Smooth muscle cell (in vitro differentiated cells): ENCODE results near the gene MBOAT2. TPM values are rescaled to one million over a fixed set of nuclear protein-coding genes. Genes with fewer than 3 reads are reported as not detected.

Experiments used
- DNase-seq: peaks from one replicate; lab custom pipeline; 2025; ENCODE audit not compliant: unreplicated experiment; lab: John Stamatoyannopoulos, UW
- H2AFZ ChIP-seq: fragments of 200-600 bp; sonication (generic); 2 replicates; pipeline ENCODE4 v1.6.0; 2016; ENCODE audit warnings: antibody characterized with exemption, low read depth, mild to moderate bottlenecking
- H3F3A ChIP-seq: fragments of 200-600 bp; sonication (generic); 2 replicates; pipeline ENCODE4 v1.6.0; 2017; ENCODE audit warnings: antibody characterized with exemption, low read depth
- H3K27ac ChIP-seq: fragments of 200-600 bp; sonication (generic); 2 replicates; pipeline ENCODE4 v1.5.1; 2016; ENCODE audit warnings: low read depth, mild to moderate bottlenecking
- H3K27me3 ChIP-seq: fragments of 200-600 bp; sonication (generic); 2 replicates; pipeline ENCODE4 v1.6.1; 2016; ENCODE audit warnings: low read depth, mild to moderate bottlenecking
- H3K36me3 ChIP-seq: fragments of 200-600 bp; sonication (generic); 2 replicates; pipeline ENCODE4 v1.5.1; 2016; ENCODE audit warnings: low read depth
- H3K4me1 ChIP-seq: fragments of 200-600 bp; sonication (generic); 2 replicates; pipeline ENCODE4 v1.5.1; 2016; ENCODE audit warnings: low read depth
- H3K4me2 ChIP-seq: fragments of 200-600 bp; sonication (generic); 2 replicates; pipeline ENCODE4 v1.6.0; 2016; ENCODE audit warnings: mild to moderate bottlenecking
- H3K4me3 ChIP-seq: fragments of 200-600 bp; sonication (generic); 2 replicates; pipeline ENCODE4 v1.5.1; 2016; ENCODE audit warnings: mild to moderate bottlenecking
- H3K79me2 ChIP-seq: fragments of 200-600 bp; sonication (generic); 2 replicates; pipeline ENCODE4 v1.6.0; 2016; ENCODE audit warnings: low read depth, mild to moderate bottlenecking
- H3K9ac ChIP-seq: fragments of 200-600 bp; sonication (generic); 2 replicates; pipeline ENCODE4 v1.6.0; 2016; ENCODE audit warnings: low read depth
- H3K9me3 ChIP-seq: fragments of 200-600 bp; sonication (generic); replicated peaks from 2 replicates; pipeline ENCODE4 v1.5.1; 2016; ENCODE audit warnings: low read depth
- H4K20me1 ChIP-seq: fragments of 200-600 bp; sonication (generic); 2 replicates; pipeline ENCODE4 v1.6.0; 2016; ENCODE audit warnings: low read depth
- WGBS: methylation state at CpG from one replicate; pipeline ENCODE4 v1.1.7; 2016; ENCODE audit warnings: low lambda C conversion rate; 5-methylcytosine and 5-hydroxymethylcytosine counted together
- polyA plus RNA-seq: library from polyadenylated mRNA; unstranded; fragments of >200 nt; fragmentation: Nextera tagmentation; extraction: Ambion mirVana; gene quantifications from 2 replicates; pipeline ENCODE4 v1.2.1, GENCODE V29; 2016
- total RNA-seq: library from RNA; depleted of rRNA; stranded (reverse); fragments of >200 nt; gene quantifications from 2 replicates; pipeline ENCODE4 v1.2.3, GENCODE V29; 2014
- TF ChIP-seq, protein P1 (sequence below): fragments of 200-600 bp; sonication (generic); IDR thresholded peaks from 2 replicates; pipeline ENCODE4 v1.5.1; 2017; ENCODE audit warnings: borderline replicate concordance, mild to moderate bottlenecking, antibody characterized with exemption; ENCODE audit not compliant: insufficient read depth, poor library complexity, severe bottlenecking

MBOAT2 gene
- total and polyA plus RNA-seq, 2 experiments from 2014 or later: 24.1 to 32.6 TPM

DNA sequence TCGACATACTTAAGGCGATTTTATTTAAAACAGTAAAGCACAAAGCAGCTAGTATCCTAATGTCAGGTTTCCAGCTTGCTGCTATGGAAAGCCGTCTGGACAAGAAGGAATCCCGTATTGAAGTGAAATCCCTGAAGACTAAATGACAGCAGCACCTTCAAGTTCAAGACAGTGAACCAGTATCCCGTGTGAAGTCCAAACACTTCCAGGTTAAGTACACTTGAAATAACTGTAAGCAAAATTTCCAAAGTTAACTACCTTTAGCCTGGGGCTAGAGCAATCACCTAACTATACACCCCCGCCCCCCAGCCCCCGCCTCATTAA lies 1.2 kb downstream of the MBOAT2 start:
- DNase-seq: no peak
- peak overlapping the region; percentile 81 for H3K4me3 ChIP-seq
- WGBS: 12% methylated on average over 7 of the region's 7 CpGs
- peak overlapping the region; percentile 52 for H2AFZ ChIP-seq
- peaks cover 58% of the 10 kb centered on the region for H3K79me2 ChIP-seq
- H3K27me3 ChIP-seq: no peaks in the 10 kb centered on the region
- H3K4me1 ChIP-seq: peaks cover 10% of the 10 kb centered on the region
- TF ChIP-seq, protein P1, sequence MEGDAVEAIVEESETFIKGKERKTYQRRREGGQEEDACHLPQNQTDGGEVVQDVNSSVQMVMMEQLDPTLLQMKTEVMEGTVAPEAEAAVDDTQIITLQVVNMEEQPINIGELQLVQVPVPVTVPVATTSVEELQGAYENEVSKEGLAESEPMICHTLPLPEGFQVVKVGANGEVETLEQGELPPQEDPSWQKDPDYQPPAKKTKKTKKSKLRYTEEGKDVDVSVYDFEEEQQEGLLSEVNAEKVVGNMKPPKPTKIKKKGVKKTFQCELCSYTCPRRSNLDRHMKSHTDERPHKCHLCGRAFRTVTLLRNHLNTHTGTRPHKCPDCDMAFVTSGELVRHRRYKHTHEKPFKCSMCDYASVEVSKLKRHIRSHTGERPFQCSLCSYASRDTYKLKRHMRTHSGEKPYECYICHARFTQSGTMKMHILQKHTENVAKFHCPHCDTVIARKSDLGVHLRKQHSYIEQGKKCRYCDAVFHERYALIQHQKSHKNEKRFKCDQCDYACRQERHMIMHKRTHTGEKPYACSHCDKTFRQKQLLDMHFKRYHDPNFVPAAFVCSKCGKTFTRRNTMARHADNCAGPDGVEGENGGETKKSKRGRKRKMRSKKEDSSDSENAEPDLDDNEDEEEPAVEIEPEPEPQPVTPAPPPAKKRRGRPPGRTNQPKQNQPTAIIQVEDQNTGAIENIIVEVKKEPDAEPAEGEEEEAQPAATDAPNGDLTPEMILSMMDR: no peak
- no peaks in the 10 kb centered on the region for H3K9me3 ChIP-seq
- peak overlapping the region; percentile 92 for H3K4me2 ChIP-seq
- H3F3A ChIP-seq: peaks cover 3% of the 10 kb centered on the region
- peaks cover 50% of the 10 kb centered on the region for H4K20me1 ChIP-seq
- H3K36me3 ChIP-seq: no peaks in the 10 kb centered on the region
- no peak overlapping the region for H3K9ac ChIP-seq
- H3K27ac ChIP-seq: no peak overlapping the region

DNA sequence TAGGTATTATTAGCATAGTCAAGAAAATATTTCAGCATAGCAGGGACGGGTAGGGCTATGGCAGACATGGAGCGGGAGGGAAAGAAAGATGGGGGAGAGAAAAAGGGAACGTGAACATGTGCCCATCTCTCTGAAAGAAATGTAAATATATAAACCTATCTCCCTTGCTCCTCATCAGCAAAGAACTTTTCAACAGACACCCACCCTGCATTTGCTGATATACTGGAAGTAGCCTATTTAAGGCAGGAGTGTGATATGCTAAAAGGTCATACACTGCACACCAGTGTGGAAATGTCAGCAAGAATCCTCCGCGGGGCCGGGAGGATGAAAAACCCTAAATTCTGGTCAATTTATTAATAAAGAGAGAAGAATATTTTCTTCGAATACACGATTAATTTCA lies 1.7 kb downstream of the MBOAT2 start:
- Histone ChIP-seq H3K27me3 (no peaks in the 10 kb centered on the region), H3K4me2 (peak overlapping the region; percentile 92), H3F3A (peaks cover 3% of the 10 kb centered on the region), H4K20me1 (peaks cover 55% of the 10 kb centered on the region), H3K4me3 (peak overlapping the region; percentile 81), H3K27ac (no peak overlapping the region), H3K9me3 (no peaks in the 10 kb centered on the region), H3K79me2 (peaks cover 63% of the 10 kb centered on the region), H3K9ac (no peak overlapping the region), H2AFZ (no peak overlapping the region), H3K4me1 (peaks cover 10% of the 10 kb centered on the region), H3K36me3 (no peaks in the 10 kb centered on the region)
- no peak for DNase-seq
- TF ChIP-seq, protein P1: no peak
- WGBS: 76% methylated on average over 8 of the region's 8 CpGs

DNA sequence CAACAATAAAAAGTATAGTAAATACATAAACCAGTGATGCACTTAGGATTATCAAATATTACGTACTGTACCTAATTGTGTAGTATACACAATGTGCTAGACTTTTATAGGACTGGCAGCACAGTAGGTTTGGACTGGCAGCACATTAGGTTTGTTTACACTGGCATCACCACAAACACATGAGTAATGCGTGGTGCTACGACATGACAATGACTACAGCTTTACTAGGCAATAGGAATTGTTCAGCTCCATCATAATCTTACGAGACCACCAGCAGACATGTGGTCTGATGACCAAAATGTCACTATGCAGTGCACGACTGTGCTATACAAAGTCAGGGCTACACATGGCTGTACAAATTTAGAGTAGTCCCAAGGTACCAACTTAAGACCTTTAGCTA lies 2.3 kb downstream of the MBOAT2 start:
- H4K20me1 ChIP-seq: peaks cover 61% of the 10 kb centered on the region
- DNase-seq: no peak
- H3K27ac ChIP-seq: no peak overlapping the region
- H3K79me2 ChIP-seq: peaks cover 69% of the 10 kb centered on the region
- TF ChIP-seq, protein P1: no peak
- no peak overlapping the region for H2AFZ ChIP-seq
- peak overlapping the region; percentile 81 for H3K4me3 ChIP-seq
- peaks cover 3% of the 10 kb centered on the region for H3F3A ChIP-seq
- peak overlapping the region; percentile 92 for H3K4me2 ChIP-seq
- no peaks in the 10 kb centered on the region for H3K36me3 ChIP-seq
- no peaks in the 10 kb centered on the region for H3K27me3 ChIP-seq
- H3K9ac ChIP-seq: no peak overlapping the region
- peaks cover 10% of the 10 kb centered on the region for H3K4me1 ChIP-seq
- 65% methylated on average over 5 of the region's 5 CpGs for WGBS
- no peaks in the 10 kb centered on the region for H3K9me3 ChIP-seq

DNA sequence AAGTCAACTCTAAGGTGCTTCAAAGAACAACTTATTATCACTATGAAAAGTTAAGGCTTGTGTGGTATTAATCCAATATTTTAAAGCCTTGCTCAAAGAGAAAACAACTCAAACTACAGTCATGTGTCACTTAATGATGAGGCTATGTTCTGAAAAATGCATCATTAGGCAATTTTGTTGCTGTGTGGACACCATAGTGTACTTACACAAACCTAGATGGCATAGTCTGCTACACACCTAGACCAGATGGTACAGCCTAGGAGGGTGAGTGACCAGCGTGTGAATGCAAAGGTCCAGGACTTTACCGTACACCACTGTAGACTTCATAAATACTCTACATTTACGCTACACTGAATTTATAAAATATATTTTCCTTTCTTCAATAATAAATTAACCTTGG lies 3.0 kb downstream of the MBOAT2 start:
- no peak overlapping the region for H3K4me2 ChIP-seq
- H3K9me3 ChIP-seq: no peaks in the 10 kb centered on the region
- no peak overlapping the region for H2AFZ ChIP-seq
- no peak overlapping the region for H3K4me3 ChIP-seq
- H3K36me3 ChIP-seq: no peaks in the 10 kb centered on the region
- H3F3A ChIP-seq: peaks cover 1% of the 10 kb centered on the region
- H3K4me1 ChIP-seq: peaks cover 10% of the 10 kb centered on the region
- TF ChIP-seq, protein P1: no peak
- H3K79me2 ChIP-seq: peaks cover 76% of the 10 kb centered on the region
- peaks cover 68% of the 10 kb centered on the region for H4K20me1 ChIP-seq
- H3K27ac ChIP-seq: no peak overlapping the region
- no peak overlapping the region for H3K9ac ChIP-seq
- no peaks in the 10 kb centered on the region for H3K27me3 ChIP-seq
- WGBS: 99% methylated on average over 3 of the region's 3 CpGs
- no peak for DNase-seq
